HG03354 (cell line): ENCODE measurements around the gene DIRAS1.

Source experiments
- ATAC-seq: cut with Tn5 transposase; IDR thresholded peaks from one replicate; pipeline ENCODE4 v1.9.1; 2021; ENCODE audit warnings: mild to moderate bottlenecking; ENCODE audit not compliant: unreplicated experiment, poor library complexity, severe bottlenecking

Gene DIRAS1

DNA sequence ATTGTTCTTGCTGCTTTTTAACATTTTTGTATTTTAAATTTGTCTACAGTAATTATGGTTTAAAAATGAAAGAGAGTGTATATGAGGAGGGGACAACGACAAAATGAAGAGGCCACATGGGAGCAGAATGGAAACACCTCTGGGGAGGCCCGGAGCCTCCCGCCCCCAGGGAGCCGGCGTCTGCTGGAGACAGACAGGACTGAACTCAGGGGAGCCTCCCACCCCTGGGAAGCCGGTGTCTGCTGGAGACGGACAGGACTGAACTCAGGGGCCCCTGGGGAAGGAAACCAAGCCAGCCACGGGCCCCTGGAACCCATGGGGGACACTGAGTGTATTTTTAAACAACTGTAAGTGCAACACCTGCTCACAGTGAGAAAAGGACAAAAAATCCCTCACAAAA is 35.3 kb upstream of the DIRAS1 start:
- no peak for ATAC-seq

DNA sequence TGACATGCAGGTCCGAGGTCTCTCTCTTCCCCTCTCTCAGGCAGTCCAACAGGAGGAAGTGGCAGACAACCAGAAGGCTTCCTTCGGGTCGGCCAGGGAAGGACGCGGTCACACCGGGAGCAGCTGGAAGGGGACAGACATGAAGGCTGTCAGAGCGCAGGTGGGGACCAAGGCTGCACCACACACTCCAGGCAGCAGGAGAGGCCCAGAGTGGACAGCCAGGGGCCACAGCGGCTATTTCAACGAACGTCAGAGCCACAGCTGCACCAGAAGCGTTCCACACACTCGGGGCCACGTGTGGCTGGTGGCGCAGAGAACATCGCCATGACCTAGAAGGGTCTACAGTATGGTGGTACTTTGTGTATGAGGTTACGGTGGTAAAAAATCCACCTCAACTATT is 34.6 kb upstream of the DIRAS1 start:
- ATAC-seq: no peak

GRCh38 chr19:2755448-2755705 is 34.2 kb upstream of the DIRAS1 start:
- no peak for ATAC-seq

DNA sequence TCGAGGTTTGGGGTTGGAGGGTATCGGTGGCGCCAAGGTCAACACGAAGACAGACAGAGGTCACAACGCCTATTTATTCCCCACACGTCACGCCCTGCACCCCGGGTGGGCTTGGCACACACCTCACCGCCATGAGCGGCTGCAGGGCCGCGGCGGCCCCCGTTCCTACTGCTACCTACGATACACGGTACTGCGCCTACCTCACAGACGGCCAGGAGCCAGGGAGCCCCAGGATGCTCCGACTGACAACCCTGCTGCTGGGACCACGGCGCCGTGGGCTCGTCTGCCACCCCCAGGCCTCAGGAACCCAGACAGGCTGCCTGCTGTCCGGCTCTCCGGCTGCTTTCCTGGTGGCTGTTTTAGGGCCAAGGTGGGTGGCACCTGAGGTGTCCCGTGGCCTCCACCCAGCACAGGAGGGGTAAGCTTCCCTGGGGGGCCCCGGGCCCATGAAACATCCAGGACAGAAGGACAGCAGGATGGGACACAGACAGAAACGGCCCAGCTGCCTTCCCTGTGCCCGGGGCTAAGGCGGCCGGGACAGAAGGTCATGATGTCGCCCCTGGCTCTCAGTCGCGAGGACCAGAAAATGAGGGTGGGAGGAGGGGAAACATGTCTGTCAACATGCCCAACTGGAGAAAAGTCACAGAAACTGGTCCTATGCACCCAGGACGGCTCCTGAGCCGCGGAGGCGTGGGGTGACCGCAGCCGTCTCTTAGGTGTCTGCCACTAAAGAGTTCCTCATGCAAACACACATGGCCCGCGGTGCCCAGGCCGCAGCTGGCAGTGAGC is 33.7 kb upstream of the DIRAS1 start:
- ATAC-seq: no peak

DNA sequence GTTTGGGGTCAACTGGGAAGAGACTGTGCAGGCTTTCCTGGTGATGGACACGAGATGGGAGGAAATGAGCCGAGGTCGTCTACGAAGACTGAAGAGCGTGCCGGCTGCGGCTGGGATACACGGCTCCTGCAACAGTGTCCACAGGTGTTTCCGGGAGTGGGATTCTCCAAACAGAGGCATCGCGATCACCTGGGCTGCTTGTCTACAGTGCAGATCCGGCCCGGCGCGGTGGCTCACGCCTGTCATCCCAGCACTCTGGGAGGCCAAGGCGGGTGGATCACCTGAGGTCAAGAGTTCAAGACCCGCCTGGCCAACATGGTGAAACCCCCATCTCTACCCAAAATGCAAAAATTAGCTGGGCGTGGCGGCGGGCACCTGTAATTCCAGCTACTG is 30.3 kb upstream of the DIRAS1 start:
- ATAC-seq: no peak

DNA sequence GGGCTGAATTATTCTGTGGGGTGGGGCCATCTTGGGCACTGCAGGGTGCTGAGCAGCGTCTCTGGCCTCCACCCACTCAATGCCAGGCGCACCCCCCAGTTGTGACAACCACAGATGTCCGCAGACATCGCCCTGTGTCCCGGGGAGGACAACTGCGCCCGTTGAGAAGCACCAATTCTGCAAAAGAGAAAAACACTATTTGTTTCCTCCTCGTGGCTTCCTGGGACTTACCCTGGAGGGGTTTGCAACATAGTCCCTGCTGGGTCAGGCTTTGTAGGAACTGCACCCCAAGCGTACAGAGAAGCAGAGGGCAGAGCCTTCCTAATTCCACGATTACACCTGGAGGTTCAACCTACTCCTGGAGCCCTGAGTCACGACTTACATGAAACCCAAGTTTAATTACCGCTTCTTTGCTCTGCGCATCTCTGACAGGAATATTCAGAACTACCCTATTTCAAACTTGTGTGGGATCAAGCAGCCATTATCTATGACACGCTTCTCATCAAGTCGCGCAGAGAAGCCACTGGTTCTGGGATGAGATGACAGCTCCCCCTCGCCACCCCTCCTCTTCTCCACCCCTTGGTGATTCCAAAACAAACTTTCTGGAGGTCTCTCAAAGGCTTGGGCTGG is 29.8 kb upstream of the DIRAS1 start:
- ATAC-seq: no peak

- ATAC-seq: no peak
Observed at GRCh38 chr19:2747349-2747748, 26.2 kb upstream of the DIRAS1 start.

DNA sequence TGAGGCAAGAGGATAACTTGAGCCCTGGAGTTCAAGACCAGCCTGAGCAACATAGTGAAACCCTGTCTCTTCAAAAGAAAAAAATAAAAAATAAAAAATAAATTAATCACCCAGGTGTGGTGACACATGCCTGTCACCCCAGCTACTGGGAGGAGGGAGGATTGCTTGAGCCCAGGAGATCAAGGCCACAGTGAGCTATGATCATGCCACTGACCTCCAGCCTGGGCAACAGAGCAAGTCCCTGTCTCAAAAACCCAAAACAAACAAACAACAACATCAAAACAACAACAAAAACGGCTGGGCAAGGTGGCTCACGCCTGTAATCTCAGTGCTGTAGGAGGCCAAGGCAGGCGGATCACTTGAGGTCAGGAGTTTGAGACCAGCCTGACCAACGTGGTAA is 22.9 kb upstream of the DIRAS1 start:
- ATAC-seq: no peak

GRCh38 chr19:2743099-2743498 is 21.9 kb upstream of the DIRAS1 start:
- ATAC-seq: no peak

- ATAC-seq: no peak
Observed at GRCh38 chr19:2740314-2740656, 19.1 kb upstream of the DIRAS1 start.

- peak; percentile 92 for ATAC-seq
Observed at GRCh38 chr19:2739602-2740313, 18.6 kb upstream of the DIRAS1 start, which contains the start of gene SLC39A3. Gene SLC39A3 (minus strand): TSS chr19:2740017. CDS start chr19:2737257, 2,760 bp downstream.

DNA sequence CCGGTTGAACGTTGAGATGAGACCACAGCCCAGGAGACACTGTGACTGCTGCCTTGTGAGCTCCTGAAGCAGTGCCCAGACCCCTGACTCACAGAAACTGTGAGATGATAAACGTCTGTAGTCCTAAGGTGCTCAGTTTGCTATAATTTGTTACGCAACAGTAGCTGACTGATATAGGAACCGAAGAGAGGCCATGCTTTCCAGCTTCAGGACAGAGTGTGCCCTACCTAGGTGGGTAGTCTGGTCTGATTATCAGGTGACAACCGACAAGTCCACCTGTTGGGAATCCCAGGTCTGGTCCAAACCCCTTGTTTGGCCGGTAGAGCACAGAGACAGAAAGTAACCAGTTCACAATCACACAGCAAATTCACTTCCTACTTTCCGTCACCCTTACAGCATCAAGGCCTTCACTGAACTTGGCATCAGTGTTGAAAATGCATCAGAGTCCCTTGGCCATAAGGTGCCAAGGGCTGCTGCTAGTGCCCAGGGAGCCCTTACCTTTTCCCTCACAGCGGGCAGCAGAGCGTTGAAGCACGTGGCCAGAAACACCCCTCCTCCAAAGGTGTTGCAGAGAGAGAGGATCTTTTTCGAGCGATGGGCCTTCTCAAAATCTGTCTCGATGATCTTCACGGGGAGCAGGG is 15.5 kb upstream of the DIRAS1 start:
- no peak for ATAC-seq

GRCh38 chr19:2735374-2735773 is 14.2 kb upstream of the DIRAS1 start:
- ATAC-seq: no peak

GRCh38 chr19:2734589-2735288 is 13.6 kb upstream of the DIRAS1 start:
- ATAC-seq: no peak

DNA sequence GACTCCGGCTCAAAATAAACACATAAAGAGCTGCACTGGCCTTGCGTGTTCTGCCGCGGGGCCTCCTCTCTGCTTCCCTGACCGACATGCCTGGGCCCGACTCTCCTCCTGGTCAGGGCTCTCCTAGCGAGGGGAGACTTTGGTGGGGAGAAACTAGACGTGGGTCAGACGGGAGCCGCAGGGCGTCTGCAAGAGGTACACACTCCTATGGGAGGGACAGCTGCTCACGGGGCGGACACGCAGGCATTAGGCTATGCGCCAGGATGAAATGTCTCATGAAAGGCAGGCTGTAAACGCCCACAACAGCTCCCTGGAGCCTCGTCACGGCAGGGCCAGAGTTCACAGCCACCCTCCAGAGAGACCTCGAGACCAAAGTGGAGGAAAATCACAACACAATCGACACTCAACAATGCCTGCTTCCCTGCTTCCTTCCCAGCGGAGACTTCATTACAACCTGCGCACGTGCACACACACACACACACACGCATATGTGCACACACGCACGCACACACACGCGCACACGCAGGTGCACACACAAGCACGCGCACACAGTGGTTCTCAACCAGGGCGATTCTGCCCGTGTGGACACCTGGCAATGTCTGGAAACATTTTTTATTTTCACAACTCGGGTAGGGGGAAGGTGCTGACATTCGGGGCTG is 12.9 kb upstream of the DIRAS1 start:
- no peak for ATAC-seq

GRCh38 chr19:2732883-2733282 is 11.7 kb upstream of the DIRAS1 start:
- no peak for ATAC-seq

DNA sequence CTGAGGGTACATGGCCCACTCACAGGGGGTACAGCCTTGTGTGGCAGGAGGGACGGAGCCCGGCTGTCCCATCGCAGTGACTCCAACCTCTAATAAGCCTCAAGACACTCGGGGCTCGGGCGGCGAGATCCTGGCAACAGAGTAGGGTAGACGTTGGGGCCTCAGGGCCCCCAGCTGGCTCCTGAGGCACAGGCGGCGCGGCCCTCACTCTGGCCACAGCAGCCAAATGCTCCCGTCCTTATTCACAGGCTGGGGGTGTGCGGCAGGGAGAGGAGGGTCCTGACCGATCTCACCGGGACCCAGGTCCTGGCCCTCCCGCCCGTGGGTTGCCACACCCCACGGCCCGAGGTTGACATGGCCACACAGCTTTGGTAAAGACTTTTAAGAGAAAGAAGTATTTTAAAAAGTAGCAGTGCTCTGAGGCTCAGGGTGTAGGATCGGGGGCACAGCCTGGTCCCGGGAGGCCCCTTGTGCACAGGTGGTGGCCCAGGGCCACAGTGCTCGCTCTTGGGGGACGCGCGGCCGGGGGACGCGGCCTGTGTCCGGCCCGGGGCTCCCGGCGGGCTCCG is 11.1 kb upstream of the DIRAS1 start:
- no peak for ATAC-seq

GRCh38 chr19:2731181-2731995 is 10.2 kb upstream of the DIRAS1 start:
- ATAC-seq: no peak
